K562 (cell line): ENCODE results near the gene ARL10. TPM values are rescaled to one million over a fixed set of nuclear protein-coding genes. Genes with fewer than 3 reads are reported as not detected.

Source experiments
- CEBPZ ChIP-seq: fragments of 150-350 bp; IDR thresholded peaks from 2 replicates; pipeline ENCODE4 v1.6.1; 2014; ENCODE audit warnings: low read depth, mild to moderate bottlenecking, low read length, borderline replicate concordance
- ESRRB ChIP-seq: fragments of 250-450 bp; sonication (Bioruptor Pico); IDR thresholded peaks from 2 replicates; pipeline ENCODE4 v1.5.0; 2020; ENCODE audit warnings: mild to moderate bottlenecking, moderate library complexity, borderline replicate concordance
- FUS ChIP-seq: fragments of 200-400 bp; formaldehyde crosslinking; optimal IDR thresholded peaks from 2 replicates; pipeline ENCODE3; 2017; ENCODE audit warnings: low read depth, low read length
- GATAD2B ChIP-seq: fragments of 450-650 bp; IDR thresholded peaks from 2 replicates; pipeline ENCODE4 v1.6.1; 2017; ENCODE audit warnings: mild to moderate bottlenecking, borderline replicate concordance
- GMEB1 ChIP-seq: fragments of 250-450 bp; sonication (Bioruptor Pico); IDR thresholded peaks from 2 replicates; pipeline ENCODE4 v1.4.0; 2020; ENCODE audit warnings: mild to moderate bottlenecking
- NCOA1 ChIP-seq: fragments of 450-650 bp; IDR thresholded peaks from 2 replicates; pipeline ENCODE4 v1.6.1; 2016; ENCODE audit warnings: low read depth
- SAFB2 ChIP-seq: fragments of 200-400 bp; formaldehyde crosslinking; IDR thresholded peaks from 2 replicates; pipeline ENCODE4 v1.6.1; 2018; ENCODE audit warnings: borderline replicate concordance, low read length, low read depth, moderate library complexity; ENCODE audit not compliant: severe bottlenecking
- STAG1 ChIP-seq: sonication (generic); formaldehyde crosslinking; IDR thresholded peaks from 2 replicates; pipeline ENCODE4 v1.5.0; 2020; ENCODE audit warnings: missing genetic modification reagents, borderline replicate concordance
- polyA plus RNA-seq, 8 experiments: library from polyadenylated mRNA; depleted of rRNA in 4 of 8; stranded (reverse) in 5 of 8; unstranded in 3 of 8; fragments of >200 nt; fragmentation: Nextera tagmentation in 2 of 8; fragmentation: Illumina TruSeq in 1 of 8; extraction: Ambion mirVana in 2 of 8; extraction: Trizol in 1 of 8; gene quantifications; 2 replicates each; pipeline versions ENCODE4 v1.2.1 to v1.2.3, GENCODE V29; 2011 to 2014; ENCODE audit warnings: inconsistent platforms in 1 of 8, missing spikeins in 1 of 8
- total RNA-seq, 7 experiments: library from RNA; depleted of rRNA in 6 of 7; stranded (reverse); fragments of >200 nt in 6 of 7; fragmentation: Illumina TruSeq in 2 of 7; extraction: Trizol in 2 of 7; gene quantifications; 2 replicates each; pipeline versions ENCODE4 v1.2.1 to v1.2.3, GENCODE V29; 2011 to 2021; ENCODE audit warnings: low replicate concordance in 1 of 7
- TF ChIP-seq, protein P1 (sequence below): fragments of 250-450 bp; sonication (Bioruptor Pico); IDR thresholded peaks from 2 replicates; pipeline ENCODE4 v1.8.0; 2021; ENCODE audit warnings: borderline replicate concordance, mild to moderate bottlenecking, moderate library complexity; ENCODE audit not compliant: poor library complexity, severe bottlenecking

The ARL10 gene
- total and polyA plus RNA-seq, 9 of the 15 experiments (the other 6 are each of a cell fraction or from before 2014, with no cell fraction given): under 0.01 to 0.40 (median 0.34) TPM; not detected in 3

DNA sequence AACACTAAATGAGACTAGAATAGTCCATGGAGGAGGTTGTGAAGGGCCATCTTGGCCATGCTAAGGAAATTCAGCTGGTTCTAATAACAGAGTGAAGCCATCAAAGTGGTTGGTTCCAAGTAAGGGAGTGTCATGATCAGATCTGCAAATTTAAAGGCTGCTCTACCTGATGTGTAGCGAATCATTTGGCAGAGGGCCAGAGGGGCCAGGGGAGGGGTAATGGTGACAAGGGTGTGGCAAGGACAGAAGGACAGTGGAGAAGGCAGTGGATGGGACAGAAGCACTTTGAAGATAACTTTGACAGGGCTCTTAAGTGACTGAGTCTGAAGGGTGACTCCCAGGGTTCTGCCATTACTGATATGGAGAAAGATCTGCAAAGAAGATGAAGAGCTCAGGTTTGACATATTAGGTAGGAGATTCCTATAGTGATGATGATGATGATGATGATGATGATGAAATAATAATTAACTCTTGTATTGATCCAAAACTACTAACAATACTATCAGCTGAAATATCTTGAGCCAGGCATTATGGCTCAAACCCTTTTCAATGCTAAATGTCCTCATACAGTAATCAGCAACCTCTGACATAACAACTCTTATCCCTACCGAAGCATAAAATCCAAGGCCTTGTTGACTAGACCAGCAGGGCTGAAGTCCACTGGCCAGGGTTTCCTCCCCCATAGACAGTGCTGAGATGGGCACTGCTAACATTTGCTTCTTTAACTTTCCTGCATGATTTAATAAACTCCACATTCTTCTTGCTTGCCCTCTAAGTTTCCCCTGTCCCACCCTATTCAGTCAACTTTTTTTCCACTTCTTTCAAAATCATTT lies 23.7 kb upstream of the ARL10 start (continued):
- TF ChIP-seq STAG1 (CRISPR knock-in tag) (no peak), CEBPZ (no peak), FUS (no peak), ESRRB (CRISPR knock-in tag) (no peak), GATAD2B (no peak), GMEB1 (CRISPR knock-in tag) (no peak), NCOA1 (no peak), SAFB2 (no peak)
- TF ChIP-seq, protein P1, sequence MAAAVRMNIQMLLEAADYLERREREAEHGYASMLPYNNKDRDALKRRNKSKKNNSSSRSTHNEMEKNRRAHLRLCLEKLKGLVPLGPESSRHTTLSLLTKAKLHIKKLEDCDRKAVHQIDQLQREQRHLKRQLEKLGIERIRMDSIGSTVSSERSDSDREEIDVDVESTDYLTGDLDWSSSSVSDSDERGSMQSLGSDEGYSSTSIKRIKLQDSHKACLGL (CRISPR knock-in tag): no peak
- TF ChIP-seq, all 486 proteins: peak for 23
